NOMO-1 treated with dmso at 0.1 percent for 144 hours (cell line): ENCODE data around the gene NLRP6.
"Not testable (repeated sequence)": the region's sequence is repeated elsewhere in the genome, so short reads cannot be mapped to it uniquely, and the experiment has no call there.

Source experiments
- DNase-seq: peaks from one replicate; lab custom pipeline; 2025; ENCODE audit not compliant: unreplicated experiment; lab: John Stamatoyannopoulos, UW

NLRP6 gene

DNA sequence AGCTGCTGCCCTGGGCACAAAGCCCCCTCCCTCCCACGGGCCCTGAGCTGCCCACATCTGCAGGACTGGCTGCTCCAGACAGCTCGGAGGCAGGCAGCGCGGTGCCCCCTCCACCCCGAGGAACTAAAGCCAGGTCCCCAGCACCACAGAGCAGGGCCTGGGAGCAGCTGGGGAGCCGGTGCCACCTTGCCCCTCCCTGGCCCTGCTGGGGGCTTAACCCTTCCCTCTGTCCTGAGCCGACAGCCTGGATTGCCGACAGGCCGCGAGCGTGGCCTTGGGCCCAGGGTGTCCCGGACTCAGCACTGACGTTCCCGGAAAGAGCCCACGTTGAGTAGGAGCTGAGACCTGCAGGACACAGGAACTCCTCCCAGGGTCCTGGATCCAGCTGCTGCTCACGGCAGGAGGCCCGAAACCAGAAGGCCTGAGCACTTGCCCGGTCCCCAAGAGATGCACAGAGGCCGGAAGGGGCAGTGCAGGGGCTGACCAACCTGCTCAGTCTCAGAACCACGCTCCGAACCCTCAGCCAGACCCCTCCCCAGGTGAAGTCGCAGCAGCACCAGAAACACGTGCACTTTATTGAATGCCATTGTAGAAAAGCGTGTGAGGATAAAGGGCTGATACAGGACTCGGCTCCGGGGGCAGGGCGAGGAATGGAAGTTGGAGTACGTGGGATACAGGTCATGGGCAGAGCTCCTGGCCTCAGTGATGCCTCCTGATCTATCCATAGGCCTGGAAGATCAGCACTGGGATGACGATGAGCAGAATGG lies 41.1 kb downstream of the NLRP6 start:
- not testable (repeated sequence) for DNase-seq

DNA sequence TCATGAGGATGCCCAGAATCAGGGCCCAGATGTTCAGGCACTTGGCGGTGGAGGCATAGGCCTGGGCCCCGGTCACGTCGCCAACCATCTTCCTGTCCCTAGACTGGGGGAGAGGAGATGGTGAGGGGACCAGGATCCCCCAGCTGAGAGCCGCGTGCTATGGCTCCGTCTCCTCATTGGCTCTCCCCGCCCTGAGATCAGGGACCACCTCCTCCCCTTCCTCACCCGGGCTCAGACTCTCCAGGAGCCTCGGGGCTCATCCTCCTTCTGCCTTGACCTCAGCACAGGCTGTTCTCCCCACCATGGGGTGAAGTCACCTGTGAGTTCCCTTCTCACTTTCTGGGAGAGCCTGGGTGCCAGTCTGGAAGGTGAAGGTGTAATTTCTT lies 41.7 kb downstream of the NLRP6 start:
- DNase-seq, result not testable (repeated sequence)

DNA sequence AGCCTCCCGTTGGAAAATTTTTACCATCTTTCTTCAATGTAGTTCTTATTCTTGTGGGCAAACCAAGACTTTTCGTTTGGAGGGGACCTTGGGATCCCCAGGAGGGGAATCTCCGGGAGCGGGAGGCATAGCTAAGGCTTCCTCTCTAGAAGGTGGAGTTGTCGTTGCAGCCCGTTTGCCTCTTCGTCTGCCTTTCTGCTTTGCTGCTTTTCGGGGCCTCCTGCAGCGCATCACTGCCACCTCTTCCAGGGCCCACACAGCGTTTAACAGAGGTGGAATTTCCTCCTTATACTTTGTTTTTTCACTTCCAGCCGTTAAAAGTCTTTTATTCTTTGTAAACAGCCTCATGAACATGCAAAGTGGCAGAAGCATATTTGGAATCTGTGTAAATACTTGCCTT lies 45.9 kb downstream of the NLRP6 start:
- no peak for DNase-seq

DNA sequence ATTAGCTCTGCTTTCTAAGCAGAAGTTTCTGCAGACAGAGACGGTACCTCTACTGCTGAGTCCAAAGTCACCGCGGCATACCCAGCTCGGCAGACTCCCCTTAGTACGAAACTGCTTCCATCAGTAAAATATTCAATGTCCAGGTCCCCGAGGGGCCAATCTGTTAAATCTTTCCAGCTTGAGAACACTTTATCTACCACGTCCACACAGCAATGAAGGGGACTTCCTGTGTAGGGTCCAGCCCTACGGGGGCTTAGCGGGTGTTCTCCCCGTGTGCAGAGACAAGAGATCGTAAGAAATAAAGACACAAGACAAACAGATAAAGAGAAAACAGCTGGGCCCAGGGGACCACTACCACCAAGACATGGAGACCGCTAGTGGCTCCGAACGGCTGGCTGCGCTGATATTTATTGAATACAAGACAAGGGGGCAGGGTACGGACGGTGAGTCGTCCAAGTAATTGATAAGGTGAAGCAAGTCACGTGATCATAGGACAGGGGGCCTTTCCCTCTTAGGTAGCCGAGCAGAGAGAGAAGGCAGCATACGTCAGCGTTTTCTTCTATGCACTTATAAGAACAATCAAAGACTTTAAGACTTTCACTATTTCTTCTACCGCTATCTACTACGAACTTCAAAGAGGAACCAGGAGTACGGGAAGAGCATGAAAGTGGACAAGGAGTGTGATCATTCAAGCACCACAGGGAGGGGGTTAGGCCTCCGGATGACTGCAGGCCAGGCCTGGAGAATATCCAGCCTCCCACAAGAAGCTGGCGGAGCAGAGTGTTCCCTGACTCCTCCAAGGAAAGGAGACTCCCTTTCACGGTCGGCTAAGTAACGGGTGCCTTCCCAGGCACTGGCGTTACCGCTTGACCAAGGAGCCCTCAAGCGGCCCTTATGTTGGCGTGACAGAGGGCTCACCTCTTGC lies 46.6 kb downstream of the NLRP6 start:
- not testable (repeated sequence) for DNase-seq

DNA sequence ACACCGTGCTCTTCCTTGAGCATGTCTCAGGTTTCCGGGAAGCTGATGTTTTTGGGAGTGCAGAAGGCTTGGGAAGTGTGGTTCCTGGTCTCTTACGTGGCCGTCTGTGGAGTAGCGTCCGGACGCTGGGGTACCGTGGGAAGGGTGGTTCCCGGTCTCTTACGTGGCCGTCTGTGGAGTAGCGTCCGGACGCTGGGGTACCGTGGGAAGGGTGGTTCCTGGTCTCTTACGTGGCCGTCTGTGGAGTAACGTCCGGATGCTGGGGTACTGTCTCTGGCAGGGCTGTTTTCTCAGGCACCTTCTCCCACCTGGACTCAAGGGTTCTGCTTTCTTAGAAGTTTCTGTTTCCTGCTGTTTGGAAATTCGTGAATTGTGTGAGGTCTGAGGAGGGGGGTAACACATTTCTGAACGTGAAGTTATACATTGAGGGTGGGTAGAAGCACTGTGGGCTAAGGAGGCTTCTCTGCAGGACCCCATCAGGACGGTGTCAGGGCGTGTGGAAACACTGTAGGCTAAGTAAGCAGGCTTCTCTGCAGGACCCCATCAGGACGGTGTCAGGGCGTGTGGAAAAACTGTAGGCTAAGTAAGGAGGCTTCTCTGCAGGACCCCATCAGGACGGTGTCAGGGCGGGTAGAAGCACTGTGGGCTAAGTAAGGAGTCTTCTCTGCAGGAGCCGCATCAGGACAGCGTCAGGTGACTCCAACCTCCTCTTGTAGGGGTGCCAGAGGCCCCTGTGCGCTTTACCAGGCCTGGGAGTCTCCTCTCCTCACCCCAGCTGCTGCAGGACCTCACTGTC lies 47.8 kb downstream of the NLRP6 start:
- no peak for DNase-seq

DNA sequence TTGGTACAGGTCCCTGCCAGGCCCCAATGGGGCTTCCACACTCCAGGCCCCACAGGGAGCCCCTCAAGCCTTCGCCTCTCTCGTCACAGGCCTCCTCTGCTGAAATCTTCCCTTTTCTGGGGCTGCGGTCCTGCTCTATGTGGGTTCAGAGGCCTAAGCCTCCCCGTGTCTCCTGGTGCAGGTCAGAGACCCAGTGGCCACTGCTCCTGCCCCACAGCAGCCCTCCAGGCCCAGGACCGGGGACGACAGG lies 48.3 kb downstream of the NLRP6 start:
- no peak for DNase-seq

DNA sequence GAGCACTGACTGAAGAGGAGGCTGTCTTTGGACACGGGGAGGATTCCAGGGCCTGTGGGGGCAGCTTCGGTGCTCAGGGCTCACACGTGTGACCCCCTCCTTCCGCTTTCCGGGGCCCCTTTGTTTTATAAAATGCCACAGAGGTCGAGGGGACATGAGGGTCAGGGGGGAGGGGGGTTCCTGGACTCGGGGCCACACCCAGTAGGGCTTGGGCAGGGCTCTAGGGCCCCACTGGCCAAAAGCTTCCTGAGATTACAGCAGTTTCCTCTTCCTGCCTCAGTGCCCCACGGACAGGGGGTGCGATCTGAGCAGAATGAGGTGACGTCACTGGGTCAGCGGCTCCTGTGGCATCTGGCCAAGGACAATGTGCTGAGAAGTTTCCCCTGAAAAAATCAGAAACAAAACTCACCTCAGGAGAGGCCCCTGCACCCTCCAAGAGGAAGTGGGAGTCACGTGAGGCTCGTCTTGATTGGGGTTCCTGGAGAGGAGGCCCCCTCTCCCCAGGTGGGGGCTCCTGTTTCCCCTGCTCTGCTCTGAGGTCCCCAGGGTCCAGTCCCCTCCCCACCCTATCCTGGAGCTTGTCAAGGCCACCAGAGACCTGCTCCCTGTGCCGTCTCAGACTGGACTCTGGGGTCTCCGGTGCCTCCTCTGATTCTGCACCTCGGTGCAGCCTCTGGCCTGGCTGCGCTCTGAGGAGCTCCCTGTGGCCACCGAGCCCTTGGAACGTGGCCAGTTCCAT lies 48.8 kb downstream of the NLRP6 start:
- DNase-seq, result peak; percentile 89

DNA sequence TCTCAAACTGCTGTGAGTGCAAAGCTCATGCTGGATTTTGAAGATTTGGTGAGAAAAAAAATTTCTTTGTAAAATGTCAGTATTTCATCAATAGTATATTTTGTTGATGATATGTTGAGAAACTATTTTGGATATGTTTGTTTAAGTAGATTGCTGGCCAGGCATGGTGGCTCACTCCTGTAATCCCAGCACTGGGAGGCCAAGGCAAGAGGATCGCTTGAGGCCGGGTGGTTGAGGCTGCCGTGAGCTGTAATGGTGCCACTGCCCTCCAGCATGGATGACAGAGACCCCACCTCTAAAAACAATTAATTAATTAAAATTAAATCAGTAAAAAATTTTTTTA lies 49.3 kb downstream of the NLRP6 start:
- no peak for DNase-seq

DNA sequence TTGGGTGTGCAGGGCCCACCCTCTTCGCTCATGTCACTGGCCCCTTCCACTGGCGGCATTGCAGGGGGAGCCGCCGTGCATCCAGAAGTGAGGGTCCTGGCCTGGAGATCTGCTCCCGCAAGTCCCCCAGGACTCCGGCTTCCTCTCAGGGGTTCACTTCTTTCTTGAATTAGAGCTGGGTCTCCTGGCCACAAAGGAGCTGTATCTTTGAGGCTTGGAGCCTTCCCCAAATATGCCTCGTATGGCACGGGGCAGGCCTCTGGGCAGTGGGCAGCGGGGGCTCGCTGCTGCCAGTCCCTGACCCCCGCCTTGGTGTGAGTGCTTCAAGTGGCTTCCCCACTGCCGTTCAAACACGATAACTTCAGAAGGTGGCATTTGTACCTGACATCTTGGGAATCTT lies 49.8 kb downstream of the NLRP6 start:
- DNase-seq, result no peak

DNA sequence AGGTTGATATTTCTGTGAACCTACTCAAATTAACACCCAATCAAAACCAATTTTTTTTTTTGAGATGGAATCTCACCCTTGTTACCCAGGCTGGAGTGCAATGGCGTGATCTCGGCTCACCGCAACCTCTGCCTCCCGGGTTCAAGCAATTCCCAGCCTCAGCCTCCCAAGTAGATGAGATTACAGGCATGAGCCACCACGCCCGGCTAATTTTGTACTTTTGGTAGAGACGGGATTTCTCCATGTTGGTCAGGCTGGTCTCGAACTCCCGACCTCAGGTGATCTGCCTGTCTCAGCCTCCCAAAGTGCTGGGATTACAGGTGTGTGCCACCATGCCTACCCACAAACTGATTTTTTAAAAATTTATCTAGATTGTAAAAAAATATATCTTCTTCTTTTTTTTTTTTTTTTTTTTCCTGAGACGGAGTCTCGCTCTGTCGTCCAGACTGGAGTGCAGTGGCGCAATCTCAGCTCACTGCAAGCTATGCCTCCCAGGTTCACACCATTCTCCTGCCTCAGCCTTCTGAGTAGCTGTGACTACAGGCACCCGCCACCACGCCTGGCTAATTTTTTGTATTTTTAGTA lies 50.4 kb downstream of the NLRP6 start:
- not testable (repeated sequence) for DNase-seq

DNA sequence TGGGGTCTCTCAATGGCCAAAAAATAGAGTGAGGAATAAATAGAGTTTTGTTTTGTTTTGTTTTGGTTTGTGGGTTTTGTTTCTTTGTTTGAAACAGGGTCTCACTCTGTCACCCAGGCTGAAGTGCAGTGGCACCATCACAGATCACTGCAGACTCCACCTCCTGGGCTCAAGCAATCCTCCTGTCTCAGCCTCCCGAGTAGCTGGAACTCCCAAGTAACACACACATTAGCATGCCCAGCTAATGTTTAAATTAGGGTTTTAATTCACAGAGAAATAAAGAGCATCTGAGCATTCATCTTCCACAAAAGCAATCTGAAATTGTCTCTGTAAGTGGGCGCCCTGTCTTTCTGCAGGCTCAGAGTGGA lies 51.7 kb downstream of the NLRP6 start:
- no peak for DNase-seq

DNA sequence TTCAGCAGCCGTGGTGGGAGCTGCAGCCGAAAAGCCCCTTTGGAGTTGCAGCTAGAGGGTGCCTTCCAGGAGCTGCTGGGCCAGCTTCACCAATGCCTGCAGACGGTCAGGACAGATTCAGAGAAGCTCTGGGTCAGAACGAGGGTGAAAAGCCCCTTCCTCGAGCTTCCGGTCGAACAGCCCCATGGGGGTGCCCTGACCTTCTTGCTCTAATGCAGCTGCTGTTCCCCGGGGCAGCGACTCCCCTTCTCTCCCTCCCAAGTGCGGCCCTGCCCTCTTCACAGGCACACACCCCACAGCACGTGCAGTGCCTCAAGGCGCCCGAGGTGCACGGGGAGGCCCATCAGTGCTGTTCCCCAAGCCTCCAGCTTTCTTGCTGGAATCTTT lies 52.1 kb downstream of the NLRP6 start:
- DNase-seq, result no peak

DNA sequence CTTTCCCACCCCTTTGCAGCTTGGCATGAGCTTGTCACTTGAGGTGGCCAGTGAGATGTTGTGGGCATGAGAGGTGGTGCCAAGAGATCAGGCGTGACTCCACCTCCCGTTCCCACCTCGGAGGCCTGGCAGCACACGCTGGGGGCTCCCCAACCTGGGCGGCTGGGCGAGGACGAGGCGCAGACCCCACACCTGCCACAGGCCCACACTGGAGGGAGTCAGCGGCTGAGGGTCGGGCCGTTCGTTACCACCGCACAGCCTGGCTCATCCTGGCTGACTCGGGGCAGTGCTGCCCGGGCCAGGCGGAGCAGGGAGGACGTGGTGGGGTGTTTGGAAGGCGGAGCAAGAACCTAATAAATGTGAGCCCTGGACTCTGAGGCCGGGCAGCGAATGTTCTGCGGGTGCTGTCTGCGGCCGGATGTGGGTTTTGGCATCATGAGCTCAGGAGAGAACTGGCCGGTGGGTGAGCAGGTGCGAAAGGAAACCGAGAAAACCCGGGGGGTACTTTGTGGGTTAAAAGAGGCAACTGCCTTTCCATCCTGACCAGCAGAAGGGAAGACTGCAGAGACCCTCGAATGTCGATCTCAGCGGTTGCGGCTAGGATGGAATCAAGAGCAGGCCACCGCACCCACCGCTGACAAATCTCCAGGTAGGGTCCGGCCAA lies 52.6 kb downstream of the NLRP6 start:
- no peak for DNase-seq

DNA sequence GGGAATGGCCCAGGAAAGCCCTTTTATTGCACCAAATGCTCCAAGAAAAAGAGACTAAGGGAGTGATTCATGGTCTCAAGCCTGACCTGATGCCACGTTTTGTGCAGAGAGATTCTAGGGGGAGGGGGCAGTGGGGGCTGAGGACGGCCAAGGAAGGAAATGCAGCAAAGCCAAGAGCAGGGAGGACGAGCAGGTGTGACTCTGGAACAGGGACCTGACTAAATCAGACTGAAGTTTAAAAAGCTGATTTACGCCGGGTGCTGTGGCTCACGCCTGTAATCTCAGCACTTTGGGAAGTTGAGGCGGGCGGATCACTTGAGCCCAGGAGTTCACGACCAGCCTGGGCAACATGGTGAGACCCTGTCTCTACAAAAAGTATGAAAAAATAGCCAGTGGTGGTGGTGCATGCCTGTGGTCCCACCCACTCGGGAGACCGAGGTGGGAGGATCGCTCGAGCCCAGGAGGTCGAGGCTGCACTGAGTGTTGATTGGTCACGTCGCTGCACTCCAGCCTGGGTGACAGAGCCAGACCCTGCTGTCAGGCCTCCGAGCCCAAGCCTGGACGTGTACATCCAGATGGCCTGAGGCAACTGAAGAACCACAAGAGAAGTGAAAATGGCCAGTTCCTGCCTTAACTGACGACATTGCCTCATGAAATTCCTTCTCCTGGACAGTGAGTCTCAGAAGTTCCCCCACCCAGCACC lies 53.3 kb downstream of the NLRP6 start:
- DNase-seq, result no peak

DNA sequence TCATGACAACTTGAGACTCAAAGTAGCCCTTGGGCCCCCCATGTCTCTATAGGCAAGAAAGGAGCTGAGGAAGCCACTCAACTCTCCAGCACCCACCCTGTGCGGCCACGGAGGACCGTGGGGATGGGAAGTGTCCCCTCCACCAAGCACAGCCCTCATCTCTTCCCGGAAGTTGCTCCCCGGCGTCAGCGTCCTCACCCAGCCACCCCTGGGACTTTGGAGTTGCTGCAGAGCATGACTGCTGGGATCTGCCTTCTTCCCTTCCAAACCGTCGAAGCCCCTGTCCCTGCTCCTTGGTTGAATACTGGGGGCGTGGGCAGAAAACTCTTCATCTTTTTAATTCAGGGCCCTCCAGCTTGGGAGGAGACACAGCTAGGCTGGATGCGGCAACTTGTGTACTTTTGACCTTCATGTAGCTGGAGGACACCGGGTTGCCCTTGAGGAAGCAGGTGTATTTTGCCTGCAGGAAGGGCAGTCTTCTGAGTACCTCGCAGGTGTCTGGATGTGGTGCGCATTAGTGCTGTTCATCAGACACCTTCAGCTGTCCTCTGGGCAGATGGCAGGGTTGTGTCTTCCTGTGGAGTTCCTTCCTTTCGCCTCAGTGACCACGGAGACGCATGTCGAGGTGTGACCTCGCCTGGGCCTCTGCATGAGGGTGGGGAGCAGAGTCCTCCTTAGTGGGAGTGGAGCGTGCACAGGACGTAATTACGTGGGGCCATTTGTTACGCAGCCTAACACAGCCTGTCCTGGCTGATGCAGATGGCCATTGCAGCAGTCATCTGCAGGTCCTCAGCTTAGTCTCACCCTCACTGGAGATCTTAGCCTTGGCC lies 54.7 kb downstream of the NLRP6 start:
- no peak for DNase-seq

DNA sequence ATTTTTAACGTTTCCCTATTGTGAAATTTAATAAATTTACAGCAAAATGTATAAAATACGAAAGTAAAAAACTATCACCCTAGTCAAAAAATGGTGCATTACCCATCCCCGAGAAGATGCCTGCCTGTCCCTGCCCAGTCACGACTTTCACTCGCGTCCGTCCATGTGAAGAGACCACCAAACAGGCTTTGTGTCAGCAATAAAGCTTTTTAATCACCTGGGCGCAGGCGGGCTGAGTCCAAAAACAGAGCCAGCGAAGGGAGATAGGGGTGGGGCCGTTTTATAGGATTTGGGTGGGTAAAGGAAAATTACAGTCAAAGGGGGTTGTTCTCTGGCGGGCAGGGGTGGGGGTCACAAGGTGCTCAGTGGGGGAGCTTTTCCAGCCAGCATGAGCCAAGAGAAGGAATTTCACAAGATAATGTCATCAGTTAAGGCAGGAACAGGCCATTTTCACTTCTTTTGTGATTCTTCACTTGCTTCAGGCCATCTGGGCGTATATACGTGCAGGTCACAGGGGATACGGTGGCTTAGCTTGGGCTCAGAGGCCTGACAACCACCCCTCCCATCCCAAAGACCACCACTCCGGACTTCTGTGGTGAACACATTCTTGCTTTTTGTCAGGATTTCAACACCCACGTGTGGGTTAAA lies 55.5 kb downstream of the NLRP6 start:
- not testable (repeated sequence) for DNase-seq

DNA sequence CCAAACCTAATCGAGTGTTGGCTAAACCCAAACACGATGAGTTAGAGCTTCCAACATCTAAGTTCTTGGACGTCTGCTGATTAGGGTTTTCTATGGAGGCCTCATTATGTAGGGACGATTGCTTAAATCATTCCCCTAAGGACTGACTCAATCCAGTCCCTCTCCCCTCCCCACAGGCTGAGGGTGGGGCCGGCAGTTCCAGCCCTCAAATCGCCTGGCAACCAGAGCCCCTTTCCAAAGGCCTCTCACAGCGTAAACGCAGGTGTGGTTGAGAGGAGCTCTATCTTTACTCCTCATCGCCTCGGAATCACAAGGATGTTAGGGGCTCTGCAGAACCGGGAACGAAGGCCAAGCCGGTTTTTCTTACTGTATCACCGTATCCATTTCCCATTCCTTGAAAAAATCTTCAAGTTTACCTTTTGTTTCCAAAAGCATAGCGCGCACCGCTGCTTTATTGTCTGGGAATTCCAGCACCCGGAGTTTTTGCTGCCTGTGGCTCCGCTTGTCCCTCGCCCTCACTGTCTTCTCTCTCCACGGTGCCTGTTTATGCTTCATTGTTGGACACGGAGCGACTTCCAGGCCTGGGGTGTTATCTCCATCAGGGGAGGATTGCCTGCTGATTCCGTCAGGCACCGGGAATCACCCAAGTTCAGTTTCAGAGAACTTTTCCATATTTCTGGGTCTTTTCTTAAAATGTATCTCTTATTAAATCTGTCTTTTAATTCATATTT lies 56.2 kb downstream of the NLRP6 start:
- DNase-seq, result no peak
